ENCODE results near the gene BTBD3.

BTBD3 gene

DNA sequence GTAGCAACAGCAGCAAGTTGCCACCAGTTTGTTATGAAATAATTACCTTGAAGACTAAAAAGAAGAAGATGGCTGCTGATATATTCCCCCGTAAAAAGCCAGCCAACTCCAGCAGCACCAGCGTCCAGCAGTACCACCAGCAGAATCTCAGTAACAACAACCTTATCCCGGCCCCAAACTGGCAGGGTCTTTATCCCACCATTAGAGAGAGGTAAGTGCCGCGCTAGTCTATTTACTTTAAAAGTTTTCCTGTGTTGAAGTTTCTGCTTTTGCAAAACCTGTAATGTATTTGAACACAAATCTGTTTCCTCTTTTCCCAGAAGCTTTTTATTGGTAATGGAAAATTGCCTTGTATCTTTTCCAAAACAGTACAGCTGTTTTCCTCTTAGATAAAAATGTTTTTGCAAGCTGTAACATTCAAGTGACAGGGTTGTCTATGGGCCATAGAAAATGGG is 725 bp downstream of the BTBD3 start:
- no peak for DNase-seq

DNA sequence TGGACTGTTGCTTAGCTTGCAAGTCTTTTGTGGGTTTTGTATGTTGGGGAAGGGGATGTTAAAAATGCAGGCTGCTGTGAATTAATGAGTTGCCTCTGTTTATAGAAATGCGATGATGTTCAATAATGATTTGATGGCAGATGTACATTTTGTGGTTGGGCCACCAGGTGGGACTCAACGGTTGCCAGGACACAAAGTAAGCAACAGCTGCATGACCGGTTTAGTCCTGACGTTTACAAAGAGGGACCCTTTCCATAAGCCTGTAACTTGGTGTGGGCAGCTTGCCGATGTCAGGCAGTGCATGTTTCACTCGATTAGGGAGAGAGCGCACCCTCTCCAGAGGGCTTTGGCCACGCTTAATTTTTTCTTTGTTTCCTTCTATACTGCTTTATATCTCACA is 1.3 kb downstream of the BTBD3 start:
- DNase-seq = peak; percentile 14

DNA sequence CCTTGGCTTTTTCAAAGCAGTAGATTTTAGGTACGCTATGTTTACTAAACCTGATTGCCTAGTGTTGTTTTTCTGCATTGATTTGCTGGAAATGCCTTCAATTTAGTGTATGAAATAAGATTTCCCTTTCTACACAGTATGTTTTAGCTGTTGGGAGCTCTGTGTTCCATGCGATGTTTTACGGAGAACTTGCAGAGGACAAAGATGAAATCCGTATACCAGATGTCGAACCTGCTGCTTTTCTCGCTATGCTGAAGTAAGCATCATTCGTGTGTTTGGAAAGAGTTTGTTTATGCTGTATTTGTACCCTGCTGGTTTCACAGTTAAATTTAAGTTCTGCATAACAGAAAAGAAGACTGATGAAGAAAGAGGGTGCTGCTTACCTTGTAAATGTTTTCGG is 1.9 kb downstream of the BTBD3 start:
- no peak for DNase-seq

DNA sequence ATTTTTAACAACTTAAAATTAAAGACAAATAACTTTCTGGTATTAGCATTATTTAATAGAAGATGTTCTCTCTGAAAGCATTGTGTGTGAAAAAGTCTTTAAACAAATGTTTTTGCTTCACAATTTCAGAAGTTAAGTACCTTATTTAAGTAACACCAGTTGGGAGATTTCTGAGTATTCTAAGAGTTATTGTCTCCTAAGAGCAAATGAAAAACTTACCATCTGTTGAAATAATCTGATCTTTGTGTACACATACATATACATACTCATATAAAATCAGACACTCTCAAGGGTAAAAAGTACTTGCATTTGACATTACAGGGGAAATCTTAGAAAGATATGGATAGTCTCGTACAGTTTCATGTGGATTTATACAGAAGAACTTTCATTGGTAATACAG is 2.4 kb downstream of the BTBD3 start:
- DNase-seq = no peak

DNA sequence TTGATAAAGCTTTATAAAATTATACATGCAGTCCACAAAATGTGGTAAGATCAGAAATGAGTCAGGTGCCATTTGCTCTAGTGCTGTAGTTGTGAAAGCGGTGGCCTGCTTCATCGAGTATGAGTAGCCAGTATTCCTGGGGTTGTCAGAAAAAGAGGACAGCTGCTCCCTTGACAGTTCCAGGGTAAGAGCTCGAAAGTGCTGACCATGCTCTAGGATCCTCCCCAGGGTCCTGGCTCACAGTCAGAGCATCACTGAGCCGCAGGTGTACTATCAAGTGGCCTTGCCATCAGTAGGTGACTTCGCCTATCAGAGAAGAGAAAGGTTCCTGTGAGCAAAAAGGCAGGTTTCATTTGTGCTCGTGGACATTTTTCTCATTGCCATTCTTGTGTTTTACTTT is 3.6 kb downstream of the BTBD3 start:
- DNase-seq = no peak

DNA sequence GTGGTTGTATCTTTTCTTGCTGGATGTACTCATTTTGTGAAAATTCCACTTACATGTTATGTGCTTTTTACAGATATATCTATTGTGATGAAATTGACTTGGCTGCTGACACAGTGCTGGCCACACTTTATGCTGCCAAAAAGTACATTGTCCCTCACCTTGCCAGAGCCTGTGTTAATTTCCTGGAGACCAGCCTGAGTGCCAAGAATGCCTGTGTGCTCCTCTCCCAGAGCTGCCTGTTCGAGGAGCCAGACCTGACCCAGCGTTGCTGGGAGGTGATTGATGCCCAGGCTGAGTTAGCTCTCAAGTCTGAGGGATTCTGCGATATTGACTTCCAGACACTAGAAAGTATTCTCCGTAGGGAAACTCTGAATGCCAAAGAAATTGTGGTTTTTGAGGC is 4.9 kb downstream of the BTBD3 start:
- DNase-seq = no peak

DNA sequence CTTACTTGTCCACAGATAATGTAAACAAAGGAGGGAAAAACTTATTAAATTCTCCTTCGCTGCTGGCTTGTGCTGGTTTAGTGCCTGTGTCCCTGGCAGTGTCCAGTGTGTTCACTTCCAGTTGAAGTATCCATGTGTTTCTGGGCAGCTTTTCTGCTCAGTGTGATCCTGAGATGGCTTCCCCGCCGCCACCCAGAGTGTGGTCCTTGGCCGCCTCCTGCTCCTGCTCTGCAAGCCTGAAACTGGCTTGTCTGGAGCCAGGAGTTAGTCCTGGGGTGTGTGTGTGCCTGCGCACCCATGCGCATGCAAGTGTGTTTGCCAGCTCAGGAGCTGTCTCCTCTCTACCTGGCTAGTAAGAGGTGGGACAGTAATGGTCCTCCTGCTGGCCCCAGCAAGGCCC is 7.2 kb downstream of the BTBD3 start:
- DNase-seq = no peak

DNA sequence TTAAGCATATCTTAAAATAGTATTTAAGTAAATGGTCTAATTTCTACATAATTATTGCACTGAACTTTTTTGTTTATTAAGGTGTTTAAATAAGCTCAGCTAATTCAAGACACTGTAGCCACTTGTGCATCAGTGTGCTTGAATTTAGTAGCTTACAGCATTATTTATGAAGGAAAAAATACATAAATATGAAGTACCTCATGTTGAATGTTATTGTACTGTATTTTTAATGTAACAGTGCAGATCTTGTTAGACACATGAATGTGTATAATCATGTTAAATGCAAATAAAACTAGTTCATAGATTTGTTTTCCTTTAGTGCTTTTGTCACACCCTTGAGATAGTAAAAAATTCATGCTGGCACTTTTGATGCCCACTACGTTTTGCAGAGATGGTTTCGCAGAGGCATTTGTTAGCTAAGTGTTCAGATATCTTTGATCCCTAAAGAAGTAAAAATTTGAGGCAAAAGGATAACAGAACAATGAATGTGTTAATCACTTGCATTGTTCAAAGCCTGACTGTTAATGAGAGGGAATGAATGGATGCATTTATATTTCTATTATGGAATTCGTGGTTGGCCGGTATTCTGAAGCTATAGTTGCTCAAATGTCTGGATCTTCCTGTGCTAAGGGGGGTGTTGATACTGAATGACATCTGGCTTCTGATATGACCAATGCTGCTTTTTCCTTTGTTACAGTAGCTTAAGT is 8.8 kb downstream of the BTBD3 start:
- no peak for DNase-seq

DNA sequence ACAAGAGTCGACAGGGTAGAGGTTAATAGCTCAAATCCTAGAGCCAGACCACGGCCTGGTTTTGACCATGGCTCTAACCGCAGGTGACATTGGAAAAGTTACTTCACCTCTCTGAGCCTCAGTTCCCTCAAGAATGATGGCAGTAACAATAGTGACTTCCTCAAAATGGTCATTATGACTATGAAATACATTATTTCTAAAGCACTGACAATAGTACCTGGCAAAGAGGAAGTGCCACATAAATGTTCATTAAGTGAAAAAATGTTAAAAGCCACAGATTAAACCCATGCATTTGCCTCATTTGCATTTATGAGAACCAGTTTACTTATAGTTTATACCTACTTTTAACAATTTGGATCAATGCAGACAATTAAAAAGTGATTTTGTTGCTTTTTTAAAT is 12.3 kb downstream of the BTBD3 start:
- DNase-seq = no peak

DNA sequence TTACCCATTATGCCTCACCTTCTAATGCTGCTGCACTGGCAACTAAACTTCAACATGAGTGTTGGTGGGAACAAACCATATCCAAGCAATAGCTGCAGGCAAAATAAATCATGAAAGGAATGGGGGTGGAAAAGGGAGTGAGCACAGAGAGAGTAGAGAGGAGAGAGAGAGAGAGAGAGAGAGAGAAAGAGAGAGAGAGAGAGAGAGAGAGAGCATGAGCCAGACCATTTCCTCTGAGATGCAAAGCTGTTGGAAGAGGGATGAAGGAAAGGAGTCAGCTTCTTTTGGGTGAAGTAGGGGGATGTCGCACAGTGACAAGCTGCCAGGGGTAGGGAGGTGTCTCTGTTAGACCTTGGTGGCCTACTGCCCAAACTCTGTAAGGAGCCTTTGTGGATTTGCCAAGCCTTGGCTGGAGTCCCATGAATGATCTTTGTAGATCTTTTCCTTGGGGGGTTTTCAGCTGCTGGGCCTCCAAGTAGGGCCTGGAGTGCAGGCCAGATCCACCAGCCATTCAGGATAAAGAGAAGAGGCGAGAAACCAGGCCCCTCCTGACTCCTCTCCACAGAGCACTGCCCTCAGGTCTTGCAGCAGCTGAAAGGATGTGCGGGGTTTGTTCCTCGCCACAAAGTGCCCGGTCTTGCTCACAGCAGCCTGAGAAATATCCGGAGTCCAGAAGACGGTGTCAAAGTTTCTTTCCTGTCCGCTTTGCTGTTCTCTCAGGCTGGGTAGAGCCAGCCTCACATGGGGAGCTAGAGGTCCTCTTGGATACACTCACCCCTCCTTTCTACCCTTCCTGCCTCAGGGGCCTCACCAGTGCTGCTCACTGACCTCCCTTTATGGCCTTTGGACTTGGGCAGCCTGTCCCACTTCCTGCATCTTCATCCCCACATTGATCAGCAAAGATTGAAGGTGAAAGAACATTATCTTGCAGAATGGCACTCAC is 17.8 kb downstream of the BTBD3 start:
- no peak for DNase-seq

DNA sequence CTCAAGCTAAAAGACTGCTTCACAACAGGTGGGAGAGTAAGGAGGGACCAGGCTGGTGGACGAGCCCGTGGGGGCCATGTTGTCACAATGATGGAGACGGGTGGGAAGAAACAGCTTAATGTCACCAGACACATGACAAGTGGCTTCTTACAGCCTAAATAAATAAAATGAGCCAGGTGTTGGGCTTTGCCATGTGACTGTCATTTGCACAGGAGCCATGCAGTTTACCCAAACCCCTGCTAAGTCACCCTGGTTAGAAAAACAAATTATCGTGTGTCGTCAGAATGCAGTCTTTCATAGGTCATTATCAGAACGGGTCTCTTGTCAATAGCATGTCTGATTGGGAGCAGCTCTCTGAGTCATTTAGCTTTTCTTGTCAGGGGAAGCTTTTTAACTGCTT is 18.5 kb downstream of the BTBD3 start:
- DNase-seq = no peak

DNA sequence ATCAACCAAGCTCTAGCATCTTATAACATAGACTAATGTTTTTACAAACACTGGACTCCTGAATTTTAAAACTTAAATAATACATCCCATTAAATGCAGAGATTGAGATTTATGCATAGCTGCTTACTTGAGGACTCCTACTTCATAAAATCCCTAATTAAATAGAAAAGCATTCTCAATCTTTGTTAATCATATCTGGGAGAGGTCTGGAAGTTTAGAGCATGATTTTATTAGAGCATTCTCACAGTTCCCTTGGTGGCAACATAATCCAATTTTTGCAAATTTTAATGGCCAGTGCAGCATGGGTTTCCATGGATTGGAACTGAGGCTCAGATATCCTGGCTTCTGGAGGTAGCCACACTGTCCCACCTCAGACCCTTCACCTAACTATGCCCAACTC is 19.5 kb downstream of the BTBD3 start:
- no peak for DNase-seq

DNA sequence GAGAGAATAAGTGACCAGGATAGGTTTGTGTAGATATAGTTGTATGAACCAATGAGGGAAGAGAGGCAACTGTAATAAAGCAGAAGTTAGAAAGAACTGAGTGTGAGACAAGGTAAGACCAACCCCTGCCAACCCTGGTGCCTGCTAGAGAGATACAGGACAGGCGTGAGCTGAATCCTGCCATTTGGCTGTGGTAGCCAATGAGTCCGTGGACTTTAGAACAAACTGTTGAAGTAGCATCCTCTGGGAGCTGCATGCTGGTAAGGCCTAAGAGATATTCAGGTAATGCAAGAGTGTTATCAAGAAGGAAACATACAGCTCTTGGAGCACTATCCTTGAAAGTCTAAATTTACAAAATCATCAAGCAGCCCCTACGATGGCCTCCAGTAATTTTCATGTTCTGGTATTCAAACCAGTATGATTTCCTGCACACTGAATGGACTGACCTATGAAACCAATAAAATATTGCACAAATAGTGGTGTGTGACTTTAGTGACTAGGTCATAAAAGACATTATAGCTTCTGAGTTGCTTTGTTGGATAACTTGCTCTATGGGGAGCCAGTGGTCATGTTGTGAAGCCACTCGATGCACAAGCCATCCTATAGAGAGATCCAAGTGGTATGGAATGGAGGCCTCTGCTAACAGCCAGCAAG is 24.0 kb downstream of the BTBD3 start:
- no peak for DNase-seq

DNA sequence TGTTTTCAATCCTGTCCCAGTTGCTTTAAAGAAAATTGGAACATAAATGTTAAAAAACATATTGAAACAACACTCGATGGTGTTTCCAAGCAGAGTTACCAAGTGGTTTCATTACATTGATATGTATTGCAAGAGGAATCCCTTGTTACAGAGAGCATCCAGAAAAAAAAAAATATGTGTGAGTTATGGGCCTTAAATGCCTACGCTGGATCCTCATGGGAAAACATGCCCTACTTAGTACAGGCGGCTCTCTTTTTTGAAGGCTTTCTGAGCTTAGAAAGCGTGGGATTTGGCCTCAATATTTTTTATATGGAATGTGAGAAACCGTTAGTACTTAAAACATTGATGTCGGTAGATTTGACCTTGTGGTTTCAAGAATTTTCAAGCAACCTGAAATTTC is 26.1 kb downstream of the BTBD3 start:
- DNase-seq = no peak

DNA sequence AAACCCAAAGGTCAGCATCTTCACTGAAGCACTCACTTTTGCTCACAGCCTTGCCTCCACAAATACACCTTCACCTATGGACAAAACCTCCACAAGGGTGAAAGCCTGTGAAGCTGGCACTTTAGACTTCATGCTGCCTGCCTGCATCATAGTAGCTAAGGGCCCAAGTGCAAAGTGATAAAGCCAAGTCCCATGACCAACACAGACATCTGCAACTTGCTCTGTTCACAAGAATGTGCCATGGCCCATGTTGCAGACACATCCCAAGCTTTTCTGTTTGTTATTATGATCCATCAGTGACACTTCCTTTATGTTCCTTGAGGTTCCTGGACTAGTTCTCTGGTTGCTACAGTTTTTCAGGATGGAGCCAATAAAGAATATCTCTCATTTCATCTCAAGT is 31.1 kb downstream of the BTBD3 start:
- no peak for DNase-seq

DNA sequence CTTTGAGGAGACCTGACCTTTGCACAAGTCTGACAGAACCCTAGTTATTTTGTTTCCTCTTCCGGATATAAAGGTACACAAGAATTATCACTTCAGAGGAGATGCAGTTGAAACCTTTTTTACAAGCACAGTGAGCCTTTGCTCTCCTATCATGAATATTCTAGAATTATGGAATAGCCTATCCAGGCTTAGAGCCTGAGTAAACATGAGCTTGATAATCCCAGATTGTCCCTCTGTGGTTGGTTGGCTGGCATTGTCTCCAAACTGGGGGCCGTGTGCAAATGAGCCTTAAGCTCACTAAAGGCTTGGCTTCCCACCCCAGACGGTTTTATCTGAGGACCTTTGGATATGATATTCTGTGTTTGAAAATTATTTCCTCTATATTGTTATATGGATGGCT is 32.0 kb downstream of the BTBD3 start:
- DNase-seq = no peak

DNA sequence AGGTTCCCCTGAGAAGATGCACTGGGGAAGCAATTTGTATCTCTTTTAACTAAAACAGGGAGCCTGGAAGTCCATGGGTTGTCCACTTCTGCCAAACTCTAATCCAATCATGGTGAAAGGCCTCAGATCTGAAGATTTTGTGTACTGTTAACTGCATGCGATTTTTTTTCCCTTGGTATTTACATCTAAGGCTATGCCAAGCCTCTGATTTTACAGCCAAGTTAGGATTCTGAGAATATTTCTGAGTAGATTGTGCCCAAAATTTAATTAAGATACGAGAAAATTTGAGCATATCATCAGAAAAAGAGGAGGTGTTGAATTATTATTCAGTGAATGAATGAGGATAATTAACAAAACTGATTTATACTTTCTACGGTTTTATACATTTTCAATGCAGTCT is 34.0 kb downstream of the BTBD3 start:
- DNase-seq = no peak

DNA sequence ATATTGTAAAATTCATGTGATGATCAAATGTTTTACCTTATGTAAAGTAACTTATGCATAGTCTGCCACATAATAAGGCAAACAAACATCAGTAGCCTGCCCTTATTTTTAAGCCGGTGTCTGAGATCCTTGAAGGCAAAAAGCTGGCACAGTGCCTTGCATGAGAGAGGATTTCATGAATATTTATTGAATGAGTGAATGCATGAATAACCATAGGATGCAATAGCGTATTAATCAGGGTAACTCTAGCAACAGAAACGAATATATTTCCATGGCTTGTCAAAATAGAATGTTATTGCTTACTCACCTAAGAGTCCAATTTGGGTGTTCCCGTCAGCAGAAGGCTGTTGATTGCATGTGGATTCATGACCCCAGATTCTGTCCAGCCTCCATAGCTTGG is 34.9 kb downstream of the BTBD3 start:
- DNase-seq = peak; percentile 42

DNA sequence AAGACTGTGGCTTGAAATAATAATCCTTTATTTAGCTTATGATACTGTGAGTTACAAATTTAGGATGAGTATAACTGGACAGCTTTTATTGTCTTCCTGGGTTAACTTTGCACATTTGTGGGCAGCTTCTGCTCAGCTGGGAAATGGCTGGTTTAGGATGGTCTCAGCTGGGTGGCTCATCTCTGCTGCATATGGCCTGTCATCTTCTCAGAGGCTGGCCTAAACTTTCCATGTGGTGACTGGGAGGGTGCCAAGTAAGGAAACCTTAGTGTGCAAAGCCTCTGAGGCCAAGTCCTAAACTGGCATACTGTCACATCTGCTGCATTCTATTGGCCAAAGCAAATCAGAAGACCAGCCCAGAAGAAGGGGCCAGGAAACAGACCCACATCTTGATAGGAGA is 40.2 kb downstream of the BTBD3 start:
- DNase-seq = no peak

DNA sequence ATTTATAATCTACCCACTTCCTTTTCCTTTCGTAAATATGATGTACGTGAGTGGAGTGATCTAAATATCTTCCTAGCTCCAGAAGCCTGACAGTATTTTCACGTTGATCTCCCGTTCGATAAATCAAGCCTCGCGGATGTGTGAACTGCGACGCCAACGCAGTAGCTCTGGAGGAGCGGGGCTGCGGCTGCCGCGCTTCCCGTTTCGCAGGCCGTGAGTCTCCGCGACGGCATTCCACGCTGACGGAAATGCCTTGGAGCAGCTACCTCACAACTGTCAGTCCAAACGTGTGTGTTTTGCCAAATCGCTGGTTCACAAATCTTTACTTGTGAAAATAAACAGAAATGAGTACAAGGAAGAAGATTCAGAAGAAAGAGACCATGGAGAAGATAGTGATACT is 41.2 kb downstream of the BTBD3 start:
- peak; percentile 12 for DNase-seq

DNA sequence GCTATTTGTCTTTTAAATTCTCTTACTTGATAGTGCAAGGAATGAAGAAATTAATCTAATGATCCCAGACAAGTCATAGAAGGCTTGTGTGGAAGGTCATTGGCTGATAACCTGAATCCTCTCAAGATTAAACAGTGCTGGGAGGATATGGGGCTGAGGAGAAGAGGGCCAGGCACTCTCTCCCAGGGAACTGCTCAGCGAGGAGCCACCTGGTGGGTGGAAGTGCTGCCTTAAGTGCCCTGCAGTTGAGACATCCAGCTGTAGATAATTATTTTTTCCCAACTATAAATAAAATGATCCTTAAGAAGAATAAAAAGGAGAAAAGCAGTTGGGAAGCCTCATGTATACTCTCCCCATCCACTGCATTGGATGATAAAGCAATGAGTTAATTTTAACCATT is 47.9 kb downstream of the BTBD3 start:
- no peak for DNase-seq

DNA sequence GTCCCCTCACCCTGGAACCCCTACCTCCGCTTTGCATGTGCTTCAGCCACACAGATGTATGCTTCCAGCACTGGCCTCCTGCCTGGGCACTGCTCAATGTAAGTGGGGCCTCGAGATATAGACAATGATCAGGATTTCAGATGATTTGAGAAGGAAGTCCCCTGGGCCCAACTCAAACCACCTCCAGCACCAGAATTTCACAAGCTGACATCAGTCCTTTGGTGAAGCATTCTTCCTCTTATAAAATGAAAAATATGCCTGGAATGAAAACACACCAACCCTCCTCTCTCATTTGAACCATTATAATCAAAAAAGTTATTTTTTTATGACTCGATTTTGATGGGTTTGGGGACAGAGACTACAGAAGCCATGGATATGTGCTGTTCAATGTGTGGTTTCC is 48.5 kb downstream of the BTBD3 start:
- peak; percentile 38 for DNase-seq

DNA sequence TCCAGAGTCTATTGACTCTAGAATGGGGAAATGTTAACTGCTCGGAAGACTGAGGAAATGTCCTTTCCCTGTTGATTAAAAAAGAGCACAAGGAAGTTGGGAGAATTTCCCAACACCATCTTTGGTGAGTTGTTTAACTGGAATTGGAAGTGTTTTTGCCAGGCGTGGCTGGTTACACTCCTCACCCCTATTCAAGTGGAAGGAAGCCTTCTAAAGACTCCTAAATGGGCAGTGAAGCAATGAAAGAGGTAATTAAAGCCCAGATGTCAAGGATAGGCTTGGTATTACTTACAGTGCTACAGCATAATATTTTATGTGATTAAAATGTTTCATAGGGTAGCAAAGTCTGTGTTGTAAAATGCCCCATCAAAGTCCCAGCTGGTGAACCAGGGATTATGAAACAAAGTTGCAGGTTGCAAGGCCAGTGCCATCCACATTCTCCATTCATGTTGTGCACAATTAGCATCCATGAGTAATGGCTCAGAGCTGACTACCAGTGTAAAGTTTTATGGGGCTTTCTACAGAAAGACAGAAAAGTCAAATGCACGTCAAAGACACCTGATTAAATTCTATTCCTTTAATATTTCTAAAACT is 52.6 kb downstream of the BTBD3 start:
- DNase-seq = no peak
